GM19099 (cell line): ENCODE data around the gene MEIS2.

Experiments
- POLR2A ChIP-seq: IDR thresholded peaks from 3 replicates; pipeline ENCODE4 v1.6.1; 2011; ENCODE audit warnings: low read depth; ENCODE audit not compliant: insufficient read length; ENCODE audit errors: extremely low read depth

The MEIS2 gene

GRCh38 chr15:37078566-37078965 is 21.8 kb downstream of the MEIS2 start:
- no peak for TF ChIP-seq POLR2A

GRCh38 chr15:37077623-37078351 is 22.6 kb downstream of the MEIS2 start:
- TF ChIP-seq POLR2A = no peak

- TF ChIP-seq POLR2A = no peak
Measured at GRCh38 chr15:37076543-37076942, 23.8 kb downstream of the MEIS2 start.

DNA sequence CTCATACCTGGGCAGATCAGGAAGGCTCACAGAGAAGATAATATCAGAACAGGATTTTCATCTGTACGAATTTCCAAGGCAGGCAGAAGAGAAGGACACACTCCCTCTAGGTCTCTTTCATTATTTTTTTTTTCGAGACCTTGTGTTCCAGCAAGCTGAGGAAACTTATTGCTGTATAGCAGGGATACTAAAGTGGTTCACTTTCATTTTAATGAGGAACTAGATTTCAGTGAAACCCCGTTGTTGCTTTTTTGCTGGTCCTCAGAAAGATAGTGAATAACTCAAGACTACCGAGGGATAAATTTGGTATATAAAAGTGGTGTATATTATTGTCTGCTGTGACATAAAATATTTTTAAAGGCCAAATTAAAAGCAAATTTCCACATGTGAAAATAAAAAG is 24.6 kb downstream of the MEIS2 start:
- no peak for TF ChIP-seq POLR2A

DNA sequence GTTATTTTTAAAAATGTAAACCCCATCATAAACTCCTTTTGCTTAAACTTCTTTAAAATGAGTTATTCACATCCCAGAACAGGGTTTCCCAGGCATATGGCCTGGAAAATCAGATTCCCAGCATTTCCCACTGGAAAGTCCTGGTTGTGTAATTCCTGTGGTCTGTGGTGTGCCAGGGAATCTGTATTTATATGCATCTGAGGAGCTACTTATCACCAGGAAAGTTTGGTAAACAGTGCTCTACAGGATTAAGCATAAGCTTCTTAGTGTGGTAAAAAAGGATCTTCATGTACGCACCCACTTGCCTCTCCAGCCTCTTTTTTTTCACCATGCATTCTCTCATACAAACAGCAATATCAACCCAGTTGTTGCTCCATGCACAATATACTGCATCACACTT is 28.2 kb downstream of the MEIS2 start:
- TF ChIP-seq POLR2A = no peak

GRCh38 chr15:37071134-37071533 is 29.2 kb downstream of the MEIS2 start:
- TF ChIP-seq POLR2A = no peak

DNA sequence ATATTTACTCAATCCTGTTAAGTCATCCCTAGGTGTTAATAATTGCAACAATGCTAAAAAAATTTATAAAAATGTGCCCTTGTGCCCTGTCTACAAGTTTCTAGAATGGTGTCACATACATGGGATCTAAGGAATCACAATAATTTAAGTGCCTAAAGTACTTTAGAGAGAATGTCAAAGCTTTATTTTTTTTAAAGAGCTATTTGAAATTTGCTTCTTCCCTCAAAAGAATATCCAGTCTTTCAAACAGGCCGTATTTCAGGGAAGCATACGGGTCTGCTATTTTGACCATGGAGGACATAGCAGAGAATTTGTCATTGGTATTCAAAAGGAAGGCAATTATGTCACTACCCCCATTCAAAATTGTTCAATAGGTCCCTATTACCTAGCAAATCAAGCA is 29.7 kb downstream of the MEIS2 start:
- no peak for TF ChIP-seq POLR2A

DNA sequence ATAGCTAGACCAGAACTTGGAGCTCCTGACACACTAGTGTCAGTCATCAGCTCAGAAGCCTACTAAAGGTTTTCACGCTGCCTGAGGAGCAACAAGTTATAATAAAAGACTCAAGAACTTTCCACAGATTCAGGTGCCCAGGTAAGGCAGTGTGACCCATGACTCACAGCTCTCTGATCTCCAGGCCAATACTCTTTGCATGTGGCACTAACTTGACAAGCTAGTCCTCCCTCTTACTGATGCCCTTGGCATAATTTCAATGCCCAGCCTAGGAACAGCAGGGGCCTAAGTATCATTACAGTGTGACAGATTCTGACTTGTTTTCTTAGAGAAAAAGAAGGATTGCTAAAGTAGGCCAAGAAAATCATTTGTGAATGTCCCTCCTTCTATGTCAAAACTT is 38.4 kb downstream of the MEIS2 start:
- TF ChIP-seq POLR2A = no peak

DNA sequence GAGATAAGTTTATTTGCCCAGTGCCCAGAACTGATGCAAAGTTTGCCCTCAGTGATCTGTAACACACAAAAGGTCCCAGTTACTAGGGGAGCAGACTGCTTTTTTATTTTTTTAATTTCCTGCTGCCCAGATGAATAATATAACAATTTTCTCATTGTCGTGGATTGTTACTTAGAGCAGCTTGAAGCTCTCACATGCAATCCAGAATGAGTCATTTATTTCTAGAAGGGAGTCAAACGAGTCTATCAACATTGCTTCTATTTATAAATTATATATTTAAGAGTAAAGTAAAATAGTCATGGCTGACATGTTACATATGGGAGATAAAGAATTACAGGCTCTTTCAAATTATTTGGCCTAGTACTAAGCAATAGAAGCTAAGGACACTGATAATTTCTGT is 41.3 kb downstream of the MEIS2 start:
- TF ChIP-seq POLR2A = no peak

- no peak for TF ChIP-seq POLR2A
Measured at GRCh38 chr15:37058316-37058985, 41.9 kb downstream of the MEIS2 start.

DNA sequence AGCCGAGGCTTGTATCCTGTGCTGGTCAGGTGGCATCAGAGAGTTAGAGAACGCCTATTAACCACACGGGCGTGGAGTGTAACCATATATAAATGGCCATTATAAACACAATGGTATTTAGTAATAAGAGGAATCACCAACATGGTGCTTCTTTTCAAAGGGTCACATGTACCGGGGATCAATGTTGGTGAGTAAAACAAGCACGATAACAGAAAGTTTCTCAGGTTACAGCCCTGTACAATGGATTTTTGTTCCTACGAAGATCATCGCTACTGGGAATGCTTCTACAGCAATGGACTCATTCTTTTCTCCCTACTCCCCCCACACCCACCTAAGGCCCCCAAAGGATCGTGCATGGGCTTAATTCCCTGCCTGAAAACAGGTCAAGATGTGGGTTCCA is 42.5 kb downstream of the MEIS2 start:
- TF ChIP-seq POLR2A = no peak

GRCh38 chr15:37057256-37057655 is 43.1 kb downstream of the MEIS2 start:
- no peak for TF ChIP-seq POLR2A

DNA sequence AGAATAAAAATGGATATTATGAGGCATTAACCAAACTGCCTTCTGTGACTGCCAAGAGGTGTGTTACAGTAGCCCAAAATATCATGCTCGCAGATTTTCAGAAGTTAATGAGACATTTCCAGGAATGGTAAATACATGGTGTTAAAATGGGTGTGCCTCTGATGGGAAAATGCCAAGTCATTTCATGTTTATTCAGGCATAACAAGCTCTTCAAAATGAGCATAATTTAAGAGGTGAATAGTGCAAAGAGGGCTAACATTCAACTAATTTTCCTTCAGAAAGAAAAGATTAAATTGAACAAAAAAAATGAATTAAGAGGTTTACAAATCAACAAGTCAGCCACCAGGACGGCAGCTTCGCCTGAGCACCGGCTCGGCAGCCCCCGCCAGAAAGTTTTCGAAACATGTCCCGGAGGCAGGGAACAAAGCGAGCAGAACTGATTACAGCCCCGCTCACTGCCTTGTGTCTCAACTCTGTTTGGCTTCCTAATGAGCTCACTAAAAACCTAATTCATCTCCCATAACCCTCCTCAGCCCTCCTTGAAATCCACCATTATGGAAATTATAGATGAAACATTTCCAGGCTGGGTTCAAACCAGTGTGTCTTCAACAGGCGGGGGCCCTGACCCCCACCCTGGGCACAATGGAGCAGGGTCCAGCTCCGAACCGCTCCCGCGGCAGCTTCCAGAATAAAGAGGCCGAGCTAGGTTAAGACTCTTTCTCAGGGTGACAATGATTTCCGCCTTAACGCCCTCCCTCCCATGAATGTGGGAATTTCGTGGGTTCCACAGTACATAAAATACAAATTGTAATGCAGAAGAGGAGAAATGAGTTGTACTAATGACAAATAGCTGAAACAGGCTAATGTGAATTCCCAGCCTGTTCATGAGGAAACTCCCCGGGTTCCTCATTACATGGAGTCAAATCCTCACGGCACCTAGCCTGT is 43.9 kb downstream of the MEIS2 start:
- no peak for TF ChIP-seq POLR2A

DNA sequence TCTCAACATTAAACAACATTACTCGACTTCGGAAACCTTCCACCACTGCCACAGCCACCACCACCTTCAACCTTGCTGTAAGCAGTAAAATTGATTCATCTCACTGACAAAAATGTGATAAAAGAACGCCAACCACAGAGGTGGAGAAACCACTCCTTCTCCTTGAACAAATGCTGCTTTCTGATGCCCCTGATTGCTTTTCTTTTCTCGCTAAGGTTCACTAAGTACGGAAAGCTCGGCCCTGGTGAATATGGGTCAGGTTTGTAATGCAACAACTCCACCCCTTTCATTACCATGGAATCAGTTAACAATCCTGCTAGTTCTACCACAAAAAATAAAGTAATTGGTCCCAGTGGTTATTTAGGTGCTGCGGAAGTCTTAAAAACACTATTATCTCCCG is 44.9 kb downstream of the MEIS2 start:
- TF ChIP-seq POLR2A = no peak

GRCh38 chr15:37054336-37054735 is 46.0 kb downstream of the MEIS2 start:
- no peak for TF ChIP-seq POLR2A
